GM21515 (cell line): ENCODE measurements around the gene TM9SF4.
"Not testable (repeated sequence)": the region's sequence is repeated elsewhere in the genome, so short reads cannot be mapped to it uniquely, and the experiment has no call there.

Source experiments
- ATAC-seq: cut with Tn5 transposase; IDR thresholded peaks from one replicate; pipeline ENCODE4 v1.9.1; 2021; ENCODE audit not compliant: unreplicated experiment

Gene TM9SF4

GRCh38 chr20:32089637-32090362 is 19.7 kb upstream of the TM9SF4 start:
- ATAC-seq, result no peak

GRCh38 chr20:32091888-32092346 is 17.6 kb upstream of the TM9SF4 start:
- ATAC-seq, result no peak

GRCh38 chr20:32098786-32099185 is 10.7 kb upstream of the TM9SF4 start:
- no peak for ATAC-seq

- no peak for ATAC-seq
Observed at GRCh38 chr20:32108814-32109391, 611 bp upstream of the TM9SF4 start.

GRCh38 chr20:32110173-32110704 is 725 bp downstream of the TM9SF4 start:
- ATAC-seq, result no peak

- no peak for ATAC-seq
Observed at GRCh38 chr20:32110727-32111126, 1.2 kb downstream of the TM9SF4 start.

- no peak for ATAC-seq
Observed at GRCh38 chr20:32111156-32111686, 1.7 kb downstream of the TM9SF4 start.

GRCh38 chr20:32111753-32112152 is 2.2 kb downstream of the TM9SF4 start:
- ATAC-seq, result no peak

GRCh38 chr20:32112841-32113240 is 3.3 kb downstream of the TM9SF4 start:
- ATAC-seq, result no peak

GRCh38 chr20:32113591-32114260 is 4.2 kb downstream of the TM9SF4 start:
- ATAC-seq, result no peak

- no peak for ATAC-seq
Observed at GRCh38 chr20:32114305-32114960, 4.9 kb downstream of the TM9SF4 start.

- ATAC-seq, result no peak
Observed at GRCh38 chr20:32115211-32115767, 5.8 kb downstream of the TM9SF4 start.

- ATAC-seq, result no peak
Observed at GRCh38 chr20:32116079-32116521, 6.6 kb downstream of the TM9SF4 start.

GRCh38 chr20:32116796-32117195 is 7.3 kb downstream of the TM9SF4 start:
- not testable (repeated sequence) for ATAC-seq

- not testable (repeated sequence) for ATAC-seq
Observed at GRCh38 chr20:32118427-32118826, 8.9 kb downstream of the TM9SF4 start.

- ATAC-seq, result no peak
Observed at GRCh38 chr20:32119734-32120133, 10.2 kb downstream of the TM9SF4 start.

- ATAC-seq, result not testable (repeated sequence)
Observed at GRCh38 chr20:32121908-32122307, 12.4 kb downstream of the TM9SF4 start.

GRCh38 chr20:32123088-32123487 is 13.6 kb downstream of the TM9SF4 start:
- no peak for ATAC-seq

GRCh38 chr20:32124916-32125454 is 15.5 kb downstream of the TM9SF4 start:
- ATAC-seq, result no peak

- no peak for ATAC-seq
Observed at GRCh38 chr20:32125506-32125905, 16.0 kb downstream of the TM9SF4 start.
